Measurements from ENCODE around the gene BAG2.

Gene BAG2

GRCh38 chr6:57201718-57202117 lies 29.6 kb downstream of the BAG2 start:
- TF ChIP-seq CTCF (IDR thresholded peaks at IDR 0.05): no peak
- H3K9me3 ChIP-seq: no peaks in the 10 kb centered on the region

GRCh38 chr6:57205550-57206328 lies 33.6 kb downstream of the BAG2 start:
- no peaks in the 10 kb centered on the region for H3K4me1 ChIP-seq (ENCODE audit: control insufficient read depth in 1 of 2, insufficient read depth in 1 of 2, low read depth in 1 of 2, low read length in 1 of 2)
- H3K4me3 ChIP-seq (ENCODE audit: low read depth in 1 of 2, low read length in 1 of 2): no peak overlapping the region
- no peak overlapping the region for H3K27ac ChIP-seq
- no peaks in the 10 kb centered on the region for H3K9me3 ChIP-seq
- no peaks in the 10 kb centered on the region for H3K36me3 ChIP-seq
- no peaks in the 10 kb centered on the region for H3K27me3 ChIP-seq
- no peak for TF ChIP-seq CTCF (IDR thresholded peaks at IDR 0.05)

More at GRCh38 chr6:57201718-57202117, 29.6 kb downstream of the BAG2 start:
- Histone ChIP-seq H3K27me3 (no peaks in the 10 kb centered on the region), H3K27ac (no peak overlapping the region), H3K36me3 (no peaks in the 10 kb centered on the region), H3K4me1 (ENCODE audit: control insufficient read depth in 1 of 2, insufficient read depth in 1 of 2, low read depth in 1 of 2, low read length in 1 of 2) (no peaks in the 10 kb centered on the region), H3K4me3 (ENCODE audit: low read depth in 1 of 2, low read length in 1 of 2) (no peak overlapping the region)

GRCh38 chr6:57207141-57207540 lies 35.0 kb downstream of the BAG2 start:
- H3K27ac ChIP-seq: no peak overlapping the region
- H3K27me3 ChIP-seq: no peaks in the 10 kb centered on the region
- no peaks in the 10 kb centered on the region for H3K36me3 ChIP-seq
- no peaks in the 10 kb centered on the region for H3K9me3 ChIP-seq
- no peak for TF ChIP-seq CTCF (IDR thresholded peaks at IDR 0.05)
- no peak overlapping the region for H3K4me3 ChIP-seq (ENCODE audit: low read depth in 1 of 2, low read length in 1 of 2)
- H3K4me1 ChIP-seq (ENCODE audit: control insufficient read depth in 1 of 2, insufficient read depth in 1 of 2, low read depth in 1 of 2, low read length in 1 of 2): no peaks in the 10 kb centered on the region

GRCh38 chr6:57207872-57208271 lies 35.7 kb downstream of the BAG2 start:
- TF ChIP-seq CTCF (IDR thresholded peaks at IDR 0.05): no peak
- H3K27ac ChIP-seq: no peak overlapping the region
- no peaks in the 10 kb centered on the region for H3K36me3 ChIP-seq
- H3K4me1 ChIP-seq (ENCODE audit: control insufficient read depth in 1 of 2, insufficient read depth in 1 of 2, low read depth in 1 of 2, low read length in 1 of 2): no peaks in the 10 kb centered on the region
- no peaks in the 10 kb centered on the region for H3K9me3 ChIP-seq
- H3K4me3 ChIP-seq (ENCODE audit: low read depth in 1 of 2, low read length in 1 of 2): no peak overlapping the region
- H3K27me3 ChIP-seq: no peaks in the 10 kb centered on the region

GRCh38 chr6:57209030-57209429 lies 36.9 kb downstream of the BAG2 start:
- no peaks in the 10 kb centered on the region for H3K4me1 ChIP-seq (ENCODE audit: control insufficient read depth in 1 of 2, insufficient read depth in 1 of 2, low read depth in 1 of 2, low read length in 1 of 2)
- TF ChIP-seq CTCF (IDR thresholded peaks at IDR 0.05): no peak

More at GRCh38 chr6:57209030-57209429, 36.9 kb downstream of the BAG2 start:
- no peak overlapping the region for H3K4me3 ChIP-seq (ENCODE audit: low read depth in 1 of 2, low read length in 1 of 2)
- H3K36me3 ChIP-seq: no peaks in the 10 kb centered on the region
- no peaks in the 10 kb centered on the region for H3K9me3 ChIP-seq
- H3K27me3 ChIP-seq: no peaks in the 10 kb centered on the region
- no peak overlapping the region for H3K27ac ChIP-seq

All from neutrophil (primary cell).